ENCODE results near the gene CLN5. TPM values are rescaled to one million over a fixed set of nuclear protein-coding genes. Genes with fewer than 3 reads are reported as not detected.

CLN5 gene
- total and polyA plus RNA-seq, 2 of the 4 experiments (the other 2 are of a cell fraction), result 11.3 to 15.1 TPM

DNA sequence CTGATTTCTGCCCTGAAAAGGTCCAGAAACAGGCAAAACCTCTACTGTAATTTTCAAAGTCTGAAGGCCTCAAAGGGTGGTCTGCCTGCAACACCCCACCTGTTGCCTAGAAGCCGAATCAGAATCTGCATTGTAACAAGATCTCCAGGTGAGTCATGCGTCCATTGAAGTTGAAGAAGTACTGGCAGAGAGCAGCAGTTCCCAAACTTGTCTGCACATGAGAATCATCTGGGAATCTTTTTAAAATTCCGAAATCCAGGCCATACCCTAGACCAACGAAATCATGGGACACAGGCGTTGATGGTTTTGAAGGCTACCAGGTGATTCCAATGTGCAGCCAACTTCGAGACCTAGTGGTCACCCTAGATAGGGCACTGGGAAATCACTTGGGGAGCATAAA lies 16.0 kb upstream of the CLN5 start:
- H2AK5ac ChIP-seq (ENCODE audit: low read depth, low read length), result no peak overlapping the region
- POLR2A ChIA-PET (ENCODE audit: unreplicated experiment), result no interaction called here
- intact Hi-C loops (cut with micrococcal nuclease), result no loop called here

More for the DNA sequence above, 16.0 kb upstream of the CLN5 start:
- H3K56ac ChIP-seq (ENCODE audit: extremely low read depth, insufficient read depth, low read length), result no peak overlapping the region
- H4K5ac ChIP-seq (ENCODE audit: low read depth, low read length), result no peak overlapping the region
- H3K4me1 ChIP-seq (ENCODE audit: control insufficient read depth, insufficient read depth, low read length), result no peaks in the 10 kb centered on the region
- H2BK15ac ChIP-seq (ENCODE audit: low read depth, low read length), result no peak overlapping the region
- no peak for ATAC-seq (ENCODE audit: low read depth)
- H3K4me3 ChIP-seq (ENCODE audit: insufficient read depth, low read depth, low read length), result no peak overlapping the region
- no peak overlapping the region for H3K14ac ChIP-seq (replicated peaks; ENCODE audit: low read depth, low read length)
- CTCF ChIA-PET, result no interaction called here
- TF ChIP-seq, protein P1, sequence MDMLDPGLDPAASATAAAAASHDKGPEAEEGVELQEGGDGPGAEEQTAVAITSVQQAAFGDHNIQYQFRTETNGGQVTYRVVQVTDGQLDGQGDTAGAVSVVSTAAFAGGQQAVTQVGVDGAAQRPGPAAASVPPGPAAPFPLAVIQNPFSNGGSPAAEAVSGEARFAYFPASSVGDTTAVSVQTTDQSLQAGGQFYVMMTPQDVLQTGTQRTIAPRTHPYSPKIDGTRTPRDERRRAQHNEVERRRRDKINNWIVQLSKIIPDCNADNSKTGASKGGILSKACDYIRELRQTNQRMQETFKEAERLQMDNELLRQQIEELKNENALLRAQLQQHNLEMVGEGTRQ (IDR thresholded peaks at IDR 0.05; ENCODE audit: low read depth, low read length), result no peak
- TF ChIP-seq MAZ (IDR thresholded peaks at IDR 0.05; ENCODE audit: borderline replicate concordance, low read depth, low read length), result no peak
- TF ChIP-seq CEBPB (IDR thresholded peaks at IDR 0.05; ENCODE audit: low read depth, low read length), result no peak
- TF ChIP-seq SMC3 (IDR thresholded peaks at IDR 0.05; ENCODE audit: low read depth, low read length), result no peak
- TF ChIP-seq MXI1 (IDR thresholded peaks at IDR 0.05; ENCODE audit: borderline replicate concordance, low read depth, low read length), result no peak
- TF ChIP-seq FOS (IDR thresholded peaks at IDR 0.05; ENCODE audit: low read depth, low read length), result no peak
- TF ChIP-seq CHD1 (IDR thresholded peaks at IDR 0.05; ENCODE audit: low read depth, low read length), result no peak
- TF ChIP-seq RCOR1 (IDR thresholded peaks at IDR 0.05; ENCODE audit: insufficient replicate concordance, low read length), result no peak
- TF ChIP-seq NFE2L2 (IDR thresholded peaks at IDR 0.05; ENCODE audit: low read depth, low read length), result no peak
- TF ChIP-seq RAD21 (IDR thresholded peaks at IDR 0.05; ENCODE audit: low read length), result no peak
- TF ChIP-seq MAFK (IDR thresholded peaks at IDR 0.05; ENCODE audit: low read depth, low read length), result no peak
- TF ChIP-seq, protein P2, sequence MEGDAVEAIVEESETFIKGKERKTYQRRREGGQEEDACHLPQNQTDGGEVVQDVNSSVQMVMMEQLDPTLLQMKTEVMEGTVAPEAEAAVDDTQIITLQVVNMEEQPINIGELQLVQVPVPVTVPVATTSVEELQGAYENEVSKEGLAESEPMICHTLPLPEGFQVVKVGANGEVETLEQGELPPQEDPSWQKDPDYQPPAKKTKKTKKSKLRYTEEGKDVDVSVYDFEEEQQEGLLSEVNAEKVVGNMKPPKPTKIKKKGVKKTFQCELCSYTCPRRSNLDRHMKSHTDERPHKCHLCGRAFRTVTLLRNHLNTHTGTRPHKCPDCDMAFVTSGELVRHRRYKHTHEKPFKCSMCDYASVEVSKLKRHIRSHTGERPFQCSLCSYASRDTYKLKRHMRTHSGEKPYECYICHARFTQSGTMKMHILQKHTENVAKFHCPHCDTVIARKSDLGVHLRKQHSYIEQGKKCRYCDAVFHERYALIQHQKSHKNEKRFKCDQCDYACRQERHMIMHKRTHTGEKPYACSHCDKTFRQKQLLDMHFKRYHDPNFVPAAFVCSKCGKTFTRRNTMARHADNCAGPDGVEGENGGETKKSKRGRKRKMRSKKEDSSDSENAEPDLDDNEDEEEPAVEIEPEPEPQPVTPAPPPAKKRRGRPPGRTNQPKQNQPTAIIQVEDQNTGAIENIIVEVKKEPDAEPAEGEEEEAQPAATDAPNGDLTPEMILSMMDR (conservative IDR thresholded peaks at IDR 0.05; ENCODE audit: low read depth, low read length), result no peak
- TF ChIP-seq, protein P3, sequence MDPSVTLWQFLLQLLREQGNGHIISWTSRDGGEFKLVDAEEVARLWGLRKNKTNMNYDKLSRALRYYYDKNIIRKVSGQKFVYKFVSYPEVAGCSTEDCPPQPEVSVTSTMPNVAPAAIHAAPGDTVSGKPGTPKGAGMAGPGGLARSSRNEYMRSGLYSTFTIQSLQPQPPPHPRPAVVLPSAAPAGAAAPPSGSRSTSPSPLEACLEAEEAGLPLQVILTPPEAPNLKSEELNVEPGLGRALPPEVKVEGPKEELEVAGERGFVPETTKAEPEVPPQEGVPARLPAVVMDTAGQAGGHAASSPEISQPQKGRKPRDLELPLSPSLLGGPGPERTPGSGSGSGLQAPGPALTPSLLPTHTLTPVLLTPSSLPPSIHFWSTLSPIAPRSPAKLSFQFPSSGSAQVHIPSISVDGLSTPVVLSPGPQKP (IDR thresholded peaks at IDR 0.05; ENCODE audit: borderline replicate concordance, low read depth, low read length), result no peak
- TF ChIP-seq POLR2A (IDR thresholded peaks at IDR 0.05; ENCODE audit: low read depth, low read length), result no peak
- TF ChIP-seq BHLHE40 (IDR thresholded peaks at IDR 0.05; ENCODE audit: low read depth, low read length), result no peak
- no peak for TF ChIP-seq RFX5 (IDR thresholded peaks at IDR 0.05; ENCODE audit: low read depth, low read length)
- H2BK20ac ChIP-seq (ENCODE audit: low read depth, low read length), result no peak overlapping the region
- dilution Hi-C loops (cut with HindIII; ENCODE audit: low sequenced_read_pairs, unreplicated experiment) (no loop called here), in situ Hi-C loops (cut with MboI; ENCODE audit: low sequenced_read_pairs) (loop anchor here (25.0 kb wide), 1 partner anchor 1289 kb away; no protein-coding TSS in a partner anchor)
- 79% methylated on average over 3 of the region's 6 CpGs; no CpG with 5 or more reads in 1 of the 2 experiments for WGBS, 2 experiments (ENCODE audit: extremely low coverage in 2 of 2, insufficient read length in 1 of 2)
- H4K20me1 ChIP-seq (ENCODE audit: insufficient read depth, low read length), result no peaks in the 10 kb centered on the region
- H3K23ac ChIP-seq (ENCODE audit: low read depth, low read length), result no peak overlapping the region
- H3K9me1 ChIP-seq (ENCODE audit: insufficient read depth, low read length), result no peaks in the 10 kb centered on the region
- no peaks in the 10 kb centered on the region for H3K36me3 ChIP-seq (ENCODE audit: control insufficient read depth, insufficient read depth, low read length)
- H2AFZ ChIP-seq (replicated peaks; ENCODE audit: low read length, poor library complexity), result no peak overlapping the region
- H4K8ac ChIP-seq (ENCODE audit: low read depth in 2 of 2, low read length in 2 of 2), result no peak overlapping the region
- H4K91ac ChIP-seq (ENCODE audit: insufficient read depth, low read depth, low read length), result no peak overlapping the region
- no peak overlapping the region for H3K18ac ChIP-seq (ENCODE audit: low read depth, low read length)
- no peak overlapping the region for H3K4me2 ChIP-seq (ENCODE audit: low read depth, low read length)
- no peak overlapping the region for H2BK120ac ChIP-seq (ENCODE audit: low read depth, low read length)
- no peak overlapping the region for H3K9ac ChIP-seq (ENCODE audit: low read depth, low read length)
- no peaks in the 10 kb centered on the region for H3K79me1 ChIP-seq (ENCODE audit: low read depth in 1 of 2, low read length in 2 of 2)
- no peak overlapping the region for H3K4ac ChIP-seq (ENCODE audit: low read depth, low read length)
- BruUV-seq (replicated peaks), result no TSS peak
- DNase-seq, result no peak
- no peak overlapping the region for H2BK5ac ChIP-seq (ENCODE audit: low read depth, low read length, poor library complexity, severe bottlenecking)
- H3K27ac ChIP-seq (ENCODE audit: insufficient read depth, low read length), result no peak overlapping the region
- H3K9me3 ChIP-seq (ENCODE audit: control insufficient read depth, insufficient read depth, low read length), result no peaks in the 10 kb centered on the region
- no peak overlapping the region for H2AK9ac ChIP-seq (replicated peaks; ENCODE audit: low read depth, low read length, poor library complexity)
- peaks cover 23% of the 10 kb centered on the region for H3K27me3 ChIP-seq (ENCODE audit: control insufficient read depth, insufficient read depth, low read length)
